BJ (cell line): ENCODE data around the gene A4GALT. TPM values are rescaled to one million over a fixed set of nuclear protein-coding genes. Genes with fewer than 3 reads are reported as not detected.

Source experiments
- CTCF ChIA-PET: fragments of 350-600 bp; formaldehyde crosslinking; extraction: SDS; loops from one replicate; lab custom pipeline; 2021; ENCODE audit warnings: antibody characterized with exemption, inconsistent platforms; lab: Yijun Ruan, JAX
- POLR2A ChIA-PET: fragments of 300-600 bp; sonication (Branson Sonifier 250); formaldehyde crosslinking; extraction: SDS; loops from one replicate; lab custom pipeline; 2021; ENCODE audit warnings: antibody characterized with exemption; lab: Charles Lee
- DNase-seq: peaks from one replicate; pipeline ENCODE4 v3.0.0-alpha.2; 2011; ENCODE audit warnings: low read depth
- H3K27me3 ChIP-seq: 2 replicates; pipeline ENCODE4 v1.6.0; 2011; ENCODE audit warnings: low read length; ENCODE audit not compliant: control insufficient read depth, insufficient read depth
- H3K36me3 ChIP-seq: 2 replicates; pipeline ENCODE4 v1.5.1; 2011; ENCODE audit warnings: low read length; ENCODE audit not compliant: control insufficient read depth, insufficient read depth
- H3K4me3 ChIP-seq: 2 replicates; pipeline ENCODE4 v1.5.1; 2011; ENCODE audit warnings: low read depth, mild to moderate bottlenecking, control low read depth, low read length
- polyA plus RNA-seq: library from polyadenylated mRNA; depleted of rRNA; stranded (reverse); fragments of >200 nt; gene quantifications from 2 replicates; pipeline ENCODE4 v1.2.3, GENCODE V29; 2011
- TF ChIP-seq, protein P1 (sequence below): IDR thresholded peaks from 2 replicates; pipeline ENCODE4 v1.5.1; 2011; ENCODE audit warnings: low read depth, mild to moderate bottlenecking, control low read depth, inconsistent platforms, low read length, moderate library complexity; ENCODE audit not compliant: insufficient read depth

Gene A4GALT
- polyA plus RNA-seq, 1 experiment = 6.7 TPM

- Histone ChIP-seq H3K4me3 (no peak overlapping the region), H3K36me3 (no peaks in the 10 kb centered on the region), H3K27me3 (no peaks in the 10 kb centered on the region)
- TF ChIP-seq, protein P1, sequence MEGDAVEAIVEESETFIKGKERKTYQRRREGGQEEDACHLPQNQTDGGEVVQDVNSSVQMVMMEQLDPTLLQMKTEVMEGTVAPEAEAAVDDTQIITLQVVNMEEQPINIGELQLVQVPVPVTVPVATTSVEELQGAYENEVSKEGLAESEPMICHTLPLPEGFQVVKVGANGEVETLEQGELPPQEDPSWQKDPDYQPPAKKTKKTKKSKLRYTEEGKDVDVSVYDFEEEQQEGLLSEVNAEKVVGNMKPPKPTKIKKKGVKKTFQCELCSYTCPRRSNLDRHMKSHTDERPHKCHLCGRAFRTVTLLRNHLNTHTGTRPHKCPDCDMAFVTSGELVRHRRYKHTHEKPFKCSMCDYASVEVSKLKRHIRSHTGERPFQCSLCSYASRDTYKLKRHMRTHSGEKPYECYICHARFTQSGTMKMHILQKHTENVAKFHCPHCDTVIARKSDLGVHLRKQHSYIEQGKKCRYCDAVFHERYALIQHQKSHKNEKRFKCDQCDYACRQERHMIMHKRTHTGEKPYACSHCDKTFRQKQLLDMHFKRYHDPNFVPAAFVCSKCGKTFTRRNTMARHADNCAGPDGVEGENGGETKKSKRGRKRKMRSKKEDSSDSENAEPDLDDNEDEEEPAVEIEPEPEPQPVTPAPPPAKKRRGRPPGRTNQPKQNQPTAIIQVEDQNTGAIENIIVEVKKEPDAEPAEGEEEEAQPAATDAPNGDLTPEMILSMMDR = no peak
- ChIA-PET CTCF (no interaction called here), POLR2A (no interaction called here)
- no peak for DNase-seq
Observed at GRCh38 chr22:42724062-42724461, 3.4 kb upstream of the A4GALT start.

GRCh38 chr22:42721045-42721434, 370 bp upstream of the A4GALT start:
- TF ChIP-seq, protein P1 = no peak
- POLR2A ChIA-PET = no interaction called here
- peak overlapping the region; percentile 74 for H3K4me3 ChIP-seq
- CTCF ChIA-PET = no interaction called here
- no peak for DNase-seq
- H3K36me3 ChIP-seq = no peaks in the 10 kb centered on the region
- no peaks in the 10 kb centered on the region for H3K27me3 ChIP-seq

- peak overlapping the region; percentile 74 for H3K4me3 ChIP-seq
- CTCF ChIA-PET = interaction anchor here (0.7 to 1.8 kb wide), 6 partner anchors 53 to 100 kb away, joined by 3 to 10 read pairs (median 4); no protein-coding TSS in a partner anchor
Observed at GRCh38 chr22:42719656-42720262, 911 bp downstream of the A4GALT start.

GRCh38 chr22:42719133-42719532, 1.5 kb downstream of the A4GALT start:
- ChIA-PET CTCF (interaction anchor here (1.0 to 1.8 kb wide), 5 partner anchors 52 to 101 kb away, joined by 4 to 10 read pairs (median 5); no protein-coding TSS in a partner anchor), POLR2A (no interaction called here)
- TF ChIP-seq, protein P1 = no peak; the same call in 1 of the 2 replicates
- Histone ChIP-seq H3K27me3 (no peaks in the 10 kb centered on the region), H3K36me3 (no peaks in the 10 kb centered on the region), H3K4me3 (no peak overlapping the region; the same call in 1 of the 2 replicates)
- DNase-seq = no peak

More at GRCh38 chr22:42719656-42720262, 911 bp downstream of the A4GALT start:
- POLR2A ChIA-PET = interaction anchor here (0.7 kb wide), 1 partner anchor 100 kb away, joined by 3 read pairs; no protein-coding TSS in a partner anchor
- Histone ChIP-seq H3K36me3 (no peaks in the 10 kb centered on the region), H3K27me3 (no peaks in the 10 kb centered on the region)
- no peak for DNase-seq
- TF ChIP-seq, protein P1 = no peak

GRCh38 chr22:42717197-42717928, 3.3 kb downstream of the A4GALT start:
- CTCF ChIA-PET = interaction anchor here (0.6 kb wide), 1 partner anchor 85 kb away, joined by 3 read pairs; no protein-coding TSS in a partner anchor
- Histone ChIP-seq H3K36me3 (no peaks in the 10 kb centered on the region; the same call in 1 of the 2 replicates), H3K4me3 (no peak overlapping the region), H3K27me3 (no peaks in the 10 kb centered on the region)
- TF ChIP-seq, protein P1 = no peak
- DNase-seq = no peak
- POLR2A ChIA-PET = no interaction called here
